GM12878 (cell line): ENCODE measurements around the gene PSMD13. TPM values are rescaled to one million over a fixed set of nuclear protein-coding genes. Genes with fewer than 3 reads are reported as not detected.

ENCODE experiments used
- ESRRA ChIP-seq: IDR thresholded peaks from 2 replicates; pipeline ENCODE4 v1.6.1; 2012; ENCODE audit warnings: mild to moderate bottlenecking, low read length, improper control_type of control experiment
- FOS ChIP-seq: IDR thresholded peaks from 3 replicates; pipeline ENCODE4 v1.6.1; 2011; ENCODE audit warnings: borderline replicate concordance; ENCODE audit not compliant: insufficient read length; ENCODE audit errors: extremely low read depth
- GABPA ChIP-seq: IDR thresholded peaks from 2 replicates; pipeline ENCODE4 v1.6.1; 2014; ENCODE audit warnings: antibody characterized with exemption, low read depth, mild to moderate bottlenecking, inconsistent platforms
- MEF2B ChIP-seq: fragments of 450-650 bp; IDR thresholded peaks from 2 replicates; pipeline ENCODE4 v1.6.1; 2018; ENCODE audit warnings: mild to moderate bottlenecking, moderate library complexity; ENCODE audit not compliant: partially characterized antibody, poor library complexity, severe bottlenecking
- NFXL1 ChIP-seq: fragments of 450-650 bp; IDR thresholded peaks from 2 replicates; pipeline ENCODE4 v1.6.1; 2017; ENCODE audit warnings: antibody characterized with exemption, mild to moderate bottlenecking, borderline replicate concordance
- POLR2AphosphoS2 ChIP-seq: IDR thresholded peaks from 2 replicates; pipeline ENCODE4 v1.6.1; 2011; ENCODE audit warnings: low read depth, mild to moderate bottlenecking, low read length, improper control_type of control experiment, moderate library complexity
- RELB ChIP-seq: fragments of 450-650 bp; IDR thresholded peaks from 2 replicates; pipeline ENCODE4 v1.6.1; 2017; ENCODE audit warnings: low read depth, mild to moderate bottlenecking, moderate library complexity
- SMAD5 ChIP-seq: IDR thresholded peaks from 2 replicates; pipeline ENCODE4 v1.6.1; 2016; ENCODE audit warnings: antibody characterized with exemption, low read depth
- STAT1 ChIP-seq: fragments of 450-650 bp; conservative IDR thresholded peaks from 2 replicates; pipeline ENCODE4 v1.6.1; 2014; ENCODE audit warnings: antibody characterized with exemption, mild to moderate bottlenecking
- TAF1 ChIP-seq: IDR thresholded peaks from 2 replicates; pipeline ENCODE4 v1.6.1; 2011; ENCODE audit warnings: mild to moderate bottlenecking, low read depth, low read length, borderline replicate concordance
- TCF3 ChIP-seq: IDR thresholded peaks from 2 replicates; pipeline ENCODE4 v1.6.1; 2012; ENCODE audit warnings: low read depth, mild to moderate bottlenecking, low read length, borderline replicate concordance; ENCODE audit not compliant: insufficient read depth
- ZBTB11 ChIP-seq: fragments of 450-650 bp; formaldehyde crosslinking; IDR thresholded peaks from 2 replicates; pipeline ENCODE4 v1.5.0; 2022; ENCODE audit warnings: mild to moderate bottlenecking, missing genetic modification characterization
- ZNF592 ChIP-seq: fragments of 450-650 bp; IDR thresholded peaks from 2 replicates; pipeline ENCODE4 v1.6.1; 2017; ENCODE audit warnings: mild to moderate bottlenecking, moderate library complexity
- polyA plus RNA-seq, 11 experiments: library from polyadenylated mRNA; depleted of rRNA in 4 of 11; unstranded in 6 of 11; stranded (reverse) in 5 of 11; fragments of >200 nt; fragmentation: Nextera tagmentation in 4 of 11; fragmentation: Illumina TruSeq in 1 of 11; extraction: Ambion mirVana in 4 of 11; extraction: Trizol in 1 of 11; gene quantifications; 1 replicate in 1 of 11; 2 replicates in 10 of 11; pipeline versions ENCODE4 v1.2.1 to v1.2.3, GENCODE V29; 2011 to 2016; ENCODE audit warnings: inconsistent platforms in 2 of 11, missing spikeins in 2 of 11, low read depth in 1 of 11
- total RNA-seq, 4 experiments: library from RNA; depleted of rRNA in 3 of 4; stranded (reverse); fragments of >200 nt in 3 of 4; fragmentation: Illumina TruSeq in 1 of 4; extraction: Trizol in 1 of 4; gene quantifications; 2 replicates each; pipeline versions ENCODE4 v1.2.1 to v1.2.3, GENCODE V29; 2013 to 2021
- TF ChIP-seq, protein P1 (sequence below): fragments of 150-350 bp; IDR thresholded peaks from 2 replicates; pipeline ENCODE4 v1.6.1; 2016; ENCODE audit warnings: low read depth, low read length
- TF ChIP-seq, protein P2 (sequence below): IDR thresholded peaks from 2 replicates; pipeline ENCODE4 v1.6.1; 2012; ENCODE audit warnings: low read depth, low read length, improper control_type of control experiment

Gene PSMD13
- total and polyA plus RNA-seq, 10 of the 15 experiments (the other 5 are each of a cell fraction or from before 2014, with no cell fraction given): 141 to 303 (median 177) TPM

GRCh38 chr11:235997-236773 is 591 bp upstream of the PSMD13 start, which contains the start of gene SIRT3 (continued):
- no peak for TF ChIP-seq ZNF592
- peak; percentile 71 for TF ChIP-seq TAF1
- no peak for TF ChIP-seq SMAD5
- TF ChIP-seq NFXL1: no peak
- TF ChIP-seq STAT1: 0 out of 2 replicates have a peak, but pooled peaks have one; percentile 14
- peak; percentile 81; the same call in 1 of the 2 replicates for TF ChIP-seq ZBTB11
- TF ChIP-seq POLR2AphosphoS2: peak; percentile 28; the same call in 1 of the 2 replicates
- TF ChIP-seq, protein P1, sequence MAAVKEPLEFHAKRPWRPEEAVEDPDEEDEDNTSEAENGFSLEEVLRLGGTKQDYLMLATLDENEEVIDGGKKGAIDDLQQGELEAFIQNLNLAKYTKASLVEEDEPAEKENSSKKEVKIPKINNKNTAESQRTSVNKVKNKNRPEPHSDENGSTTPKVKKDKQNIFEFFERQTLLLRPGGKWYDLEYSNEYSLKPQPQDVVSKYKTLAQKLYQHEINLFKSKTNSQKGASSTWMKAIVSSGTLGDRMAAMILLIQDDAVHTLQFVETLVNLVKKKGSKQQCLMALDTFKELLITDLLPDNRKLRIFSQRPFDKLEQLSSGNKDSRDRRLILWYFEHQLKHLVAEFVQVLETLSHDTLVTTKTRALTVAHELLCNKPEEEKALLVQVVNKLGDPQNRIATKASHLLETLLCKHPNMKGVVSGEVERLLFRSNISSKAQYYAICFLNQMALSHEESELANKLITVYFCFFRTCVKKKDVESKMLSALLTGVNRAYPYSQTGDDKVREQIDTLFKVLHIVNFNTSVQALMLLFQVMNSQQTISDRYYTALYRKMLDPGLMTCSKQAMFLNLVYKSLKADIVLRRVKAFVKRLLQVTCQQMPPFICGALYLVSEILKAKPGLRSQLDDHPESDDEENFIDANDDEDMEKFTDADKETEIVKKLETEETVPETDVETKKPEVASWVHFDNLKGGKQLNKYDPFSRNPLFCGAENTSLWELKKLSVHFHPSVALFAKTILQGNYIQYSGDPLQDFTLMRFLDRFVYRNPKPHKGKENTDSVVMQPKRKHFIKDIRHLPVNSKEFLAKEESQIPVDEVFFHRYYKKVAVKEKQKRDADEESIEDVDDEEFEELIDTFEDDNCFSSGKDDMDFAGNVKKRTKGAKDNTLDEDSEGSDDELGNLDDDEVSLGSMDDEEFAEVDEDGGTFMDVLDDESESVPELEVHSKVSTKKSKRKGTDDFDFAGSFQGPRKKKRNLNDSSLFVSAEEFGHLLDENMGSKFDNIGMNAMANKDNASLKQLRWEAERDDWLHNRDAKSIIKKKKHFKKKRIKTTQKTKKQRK: no peak
- TF ChIP-seq FOS: no peak
- 0 out of 2 replicates have a peak, but pooled peaks have one; percentile 21 for TF ChIP-seq TCF3
- TF ChIP-seq, protein P2, sequence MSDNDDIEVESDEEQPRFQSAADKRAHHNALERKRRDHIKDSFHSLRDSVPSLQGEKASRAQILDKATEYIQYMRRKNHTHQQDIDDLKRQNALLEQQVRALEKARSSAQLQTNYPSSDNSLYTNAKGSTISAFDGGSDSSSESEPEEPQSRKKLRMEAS: no peak
- TF ChIP-seq MEF2B: no peak
- TF ChIP-seq RELB: peak; percentile 91; the same call in 1 of the 2 replicates
- no peak; the same call in 1 of the 2 replicates for TF ChIP-seq GABPA
- TF ChIP-seq ESRRA: no peak; the same call in 1 of the 2 replicates
